HG03520 (cell line): ENCODE data around the gene FBXW5.

ENCODE experiments used
- ATAC-seq: cut with Tn5 transposase; IDR thresholded peaks from one replicate; pipeline ENCODE4 v1.9.1; 2021; ENCODE audit warnings: mild to moderate bottlenecking, moderate library complexity; ENCODE audit not compliant: unreplicated experiment

The FBXW5 gene

DNA sequence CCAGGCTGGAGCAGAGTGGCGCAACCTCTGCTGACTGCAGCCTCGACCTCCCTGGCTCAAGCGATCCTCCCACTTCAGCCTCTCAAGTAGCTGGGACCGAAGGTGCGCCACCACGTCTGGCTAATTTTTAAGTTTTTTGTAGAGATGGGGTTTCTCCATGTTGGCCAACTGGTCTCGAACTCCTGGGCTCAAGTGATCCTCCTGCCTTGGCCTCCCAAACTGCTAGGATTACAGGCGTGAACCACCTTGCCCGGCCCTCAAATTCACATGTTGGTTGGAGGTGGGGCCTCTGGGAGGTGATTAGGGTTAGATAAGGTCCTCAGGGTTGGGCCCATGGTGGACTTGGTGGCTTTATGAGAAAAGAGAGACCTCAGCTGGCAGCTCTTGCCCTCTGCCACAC lies 17.6 kb upstream of the FBXW5 start:
- no peak for ATAC-seq

DNA sequence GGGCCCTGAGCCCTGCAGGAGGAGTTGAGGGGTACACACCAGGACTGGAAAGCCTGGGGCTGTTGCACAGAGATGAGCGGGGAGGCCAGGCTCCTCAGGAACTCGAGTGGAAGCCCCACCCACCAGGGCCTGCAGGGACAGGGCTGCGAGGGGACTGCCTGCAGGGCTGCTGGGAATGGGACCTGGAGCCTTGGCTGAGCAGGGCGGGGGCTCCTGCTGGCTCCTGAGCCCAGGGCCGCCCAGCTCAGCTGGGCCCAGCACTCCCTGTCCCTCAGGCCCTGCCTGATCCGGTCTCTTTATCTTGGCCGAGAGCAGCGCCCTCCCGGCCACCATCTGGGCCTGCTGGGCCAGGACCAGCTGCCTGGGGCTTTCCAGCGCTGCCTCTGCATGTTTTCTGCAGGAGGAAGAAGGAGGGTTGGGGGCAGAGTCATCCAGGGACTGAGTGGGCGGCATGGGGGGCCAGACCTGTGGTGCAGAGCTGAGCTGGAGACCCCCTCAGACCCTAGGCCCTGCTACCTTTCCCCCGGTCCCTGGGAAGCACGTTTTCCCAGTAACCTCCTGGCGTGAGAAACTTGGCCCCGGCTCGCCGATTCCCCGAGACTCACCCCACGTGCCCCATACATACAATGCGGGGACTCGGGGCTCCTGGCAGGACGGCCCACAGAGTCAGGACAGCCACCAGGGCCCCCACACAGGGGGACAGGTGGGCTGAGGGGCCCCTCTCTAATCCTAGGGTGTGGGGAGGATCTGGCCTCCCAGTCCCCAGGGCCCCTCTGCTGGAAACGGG lies 16.9 kb upstream of the FBXW5 start:
- no peak for ATAC-seq

DNA sequence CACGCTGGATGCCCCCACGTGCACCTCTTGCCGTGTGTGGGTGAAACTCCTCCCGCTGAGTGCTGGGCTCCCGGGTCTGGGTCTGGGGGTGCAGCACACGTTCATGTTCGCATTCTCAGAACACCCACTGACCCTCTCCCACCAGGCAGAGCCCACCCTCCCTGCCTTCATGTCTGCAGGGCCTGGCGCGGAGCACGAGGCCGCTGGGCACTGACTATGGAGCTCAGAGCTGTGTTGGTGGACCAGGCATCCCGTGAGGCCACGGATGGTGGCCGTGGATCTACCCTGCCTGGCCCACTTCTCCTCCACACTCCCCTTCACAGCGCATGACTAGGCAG lies 16.4 kb upstream of the FBXW5 start:
- no peak for ATAC-seq

DNA sequence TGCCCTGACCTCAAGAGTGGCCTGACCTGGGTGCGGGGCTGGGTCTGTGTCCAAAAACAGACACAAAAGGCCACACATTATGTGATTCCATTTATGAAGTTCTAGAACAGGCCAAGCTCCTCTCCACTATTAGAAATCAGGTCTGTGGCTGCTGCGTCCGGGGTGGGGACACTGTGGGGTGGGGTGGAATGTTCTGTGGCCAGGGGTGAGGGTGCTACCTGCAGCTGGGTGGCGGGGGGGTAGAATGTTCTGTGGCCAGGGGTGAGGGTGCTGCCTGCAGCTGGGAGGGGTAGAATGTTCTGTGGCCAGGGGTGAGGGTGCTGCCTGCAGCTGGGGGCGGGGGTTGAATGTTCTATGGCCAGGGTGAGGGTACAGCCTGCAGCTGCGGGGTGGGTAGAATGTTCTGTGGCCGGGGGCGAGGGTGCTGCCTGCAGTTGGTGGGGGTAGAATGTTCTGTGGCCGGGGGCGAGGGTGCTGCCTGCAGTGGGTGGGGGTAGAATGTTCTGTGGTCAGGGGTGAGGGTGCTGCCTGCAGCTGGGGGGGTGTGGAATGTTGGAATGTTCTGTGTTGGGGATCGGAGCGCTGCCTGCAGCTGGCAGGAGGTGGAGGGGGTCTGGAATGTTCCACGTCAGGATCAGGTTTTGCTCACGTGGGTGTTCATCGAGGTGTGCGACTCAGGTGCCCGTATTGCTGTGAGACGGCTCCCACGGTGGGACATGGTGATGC lies 15.8 kb upstream of the FBXW5 start:
- no peak for ATAC-seq

DNA sequence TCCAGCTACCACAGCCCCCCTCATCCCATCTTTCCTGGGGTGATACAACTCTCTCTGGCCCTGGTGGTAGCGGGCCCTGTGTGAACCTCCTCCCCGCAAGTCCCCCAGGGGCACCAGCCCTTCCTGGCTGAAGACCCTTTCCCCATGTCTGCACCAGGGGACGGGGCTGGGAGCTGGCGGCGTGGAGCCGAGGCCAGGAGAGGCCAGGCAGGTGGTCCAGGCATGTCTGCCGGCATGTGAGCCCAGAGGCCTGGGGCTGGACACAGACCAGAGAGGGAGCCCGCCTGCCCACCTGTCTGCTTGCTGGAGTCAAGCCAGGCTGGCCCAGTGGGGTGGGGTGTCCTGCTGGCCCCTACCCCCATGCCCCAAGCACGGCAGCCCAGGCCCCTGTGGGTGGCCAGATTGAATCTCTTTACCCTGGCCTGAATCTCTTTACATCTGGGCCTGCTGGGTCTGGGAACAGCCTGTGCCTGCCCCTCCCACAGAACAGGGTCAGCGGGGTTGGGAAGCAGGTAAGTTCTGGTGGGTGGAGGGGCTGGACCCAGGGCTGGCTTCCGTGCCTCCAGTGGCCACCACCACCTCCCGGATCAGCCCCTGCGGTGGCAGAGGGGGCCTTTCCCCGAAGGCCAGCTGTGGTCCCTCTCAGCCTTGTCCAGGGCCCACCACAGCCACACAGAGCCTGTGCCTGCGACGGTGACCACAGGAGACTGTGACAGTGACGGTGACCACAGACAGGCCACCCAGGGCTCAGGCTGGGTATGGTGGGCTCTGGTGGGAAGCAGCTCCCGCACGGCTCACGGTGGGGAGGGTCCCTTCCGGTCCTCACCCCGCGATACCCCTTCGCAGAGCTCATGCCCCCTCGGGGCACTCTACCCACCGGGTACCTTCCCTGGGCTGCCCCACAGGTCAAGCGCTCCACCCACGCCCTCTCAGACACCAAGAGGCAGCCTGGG lies 14.6 kb upstream of the FBXW5 start:
- no peak for ATAC-seq

DNA sequence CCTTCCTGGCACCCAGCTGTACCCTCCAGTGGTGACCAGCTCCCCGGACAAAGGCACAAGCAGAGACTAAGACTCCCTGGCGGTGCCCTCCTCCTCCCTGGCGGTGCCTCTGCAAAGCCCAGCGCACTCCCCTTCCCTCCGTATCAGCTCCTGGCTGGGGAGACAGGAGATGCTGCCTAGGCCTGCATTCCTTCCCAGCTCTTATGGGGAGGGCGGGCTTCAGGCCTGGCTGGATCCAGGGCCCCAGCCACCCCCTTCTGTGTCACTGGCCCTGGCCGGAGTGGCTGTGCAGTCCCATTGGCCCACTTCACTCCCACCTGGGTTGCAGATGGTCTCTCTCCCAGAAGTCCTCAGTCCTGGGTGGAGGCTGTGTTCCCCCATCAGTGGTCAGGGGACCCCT lies 13.9 kb upstream of the FBXW5 start:
- no peak for ATAC-seq

DNA sequence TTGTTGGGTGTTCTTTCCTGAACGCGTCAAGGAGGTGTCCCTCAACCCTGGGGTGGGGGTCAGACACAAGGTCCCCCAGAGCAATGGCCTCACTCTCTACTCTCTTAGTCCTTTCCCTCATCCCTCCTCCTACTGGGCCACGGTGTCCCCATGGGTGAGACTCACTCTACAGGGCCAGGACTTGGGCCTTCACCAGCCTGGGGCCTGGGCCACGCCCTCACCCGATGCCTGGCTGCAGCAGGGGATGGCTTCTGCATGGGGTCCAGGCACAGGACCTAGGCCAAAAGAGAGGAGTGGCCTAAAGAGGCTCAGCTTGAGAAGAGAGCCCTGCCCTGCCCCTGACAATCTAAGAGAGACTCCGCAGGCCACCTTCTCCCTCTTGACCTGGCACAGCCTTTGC lies 13.4 kb upstream of the FBXW5 start:
- ATAC-seq = no peak

DNA sequence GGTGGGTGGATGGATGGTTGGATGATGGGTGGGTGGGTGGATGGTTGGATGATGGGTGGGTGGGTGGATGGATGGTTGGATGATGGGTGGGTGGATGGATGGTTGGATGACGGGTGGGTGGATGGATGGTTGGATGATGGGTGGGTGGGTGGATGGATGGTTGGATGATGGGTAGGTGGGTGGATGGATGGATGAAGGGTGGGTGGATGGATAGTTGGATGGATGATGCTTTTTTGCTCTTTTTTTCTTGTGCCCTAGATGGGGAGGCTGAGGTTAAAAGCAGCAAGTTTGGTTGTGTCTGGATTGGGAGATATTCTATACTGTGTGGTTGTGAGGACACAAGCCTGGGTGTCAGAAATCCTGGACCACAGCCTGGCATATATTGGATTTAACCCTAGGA lies 12.9 kb upstream of the FBXW5 start:
- ATAC-seq = no peak

DNA sequence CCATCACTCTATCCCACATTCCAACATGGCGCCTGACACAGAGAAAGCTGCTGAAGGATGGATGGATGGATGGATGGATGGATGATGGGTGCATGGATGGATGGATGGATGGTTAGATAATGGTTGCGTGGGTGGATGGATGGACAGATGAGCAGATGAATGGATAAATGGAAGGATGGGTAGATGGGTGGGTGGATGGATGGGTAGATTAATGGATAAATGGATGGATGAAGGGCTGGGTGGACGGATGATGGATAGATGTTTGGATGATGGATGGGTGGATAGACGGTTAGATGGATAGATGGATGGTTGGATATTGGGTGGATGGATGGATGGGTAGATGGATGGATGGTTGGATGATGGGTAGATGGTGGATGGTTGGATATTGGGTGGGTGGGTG lies 12.1 kb upstream of the FBXW5 start:
- ATAC-seq = no peak

DNA sequence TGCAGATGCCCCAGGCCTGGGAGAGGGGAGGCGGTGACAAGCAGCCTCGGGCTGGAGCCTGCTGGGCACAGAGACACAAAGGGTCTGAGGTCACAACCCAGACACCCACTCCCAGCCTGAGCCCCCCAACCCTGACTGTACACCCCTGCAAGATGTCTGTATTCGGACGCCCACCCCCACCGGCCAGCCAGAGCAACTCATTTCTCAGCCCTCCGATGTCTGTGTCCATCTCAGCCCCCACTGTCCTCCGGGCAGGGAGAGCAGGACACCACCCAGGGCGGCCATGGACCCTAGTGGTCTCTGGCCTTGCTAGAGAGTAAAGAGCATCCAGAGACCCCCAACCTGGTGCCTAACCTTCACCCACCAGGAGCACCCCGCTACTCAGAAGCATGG lies 11.4 kb upstream of the FBXW5 start:
- ATAC-seq = no peak

DNA sequence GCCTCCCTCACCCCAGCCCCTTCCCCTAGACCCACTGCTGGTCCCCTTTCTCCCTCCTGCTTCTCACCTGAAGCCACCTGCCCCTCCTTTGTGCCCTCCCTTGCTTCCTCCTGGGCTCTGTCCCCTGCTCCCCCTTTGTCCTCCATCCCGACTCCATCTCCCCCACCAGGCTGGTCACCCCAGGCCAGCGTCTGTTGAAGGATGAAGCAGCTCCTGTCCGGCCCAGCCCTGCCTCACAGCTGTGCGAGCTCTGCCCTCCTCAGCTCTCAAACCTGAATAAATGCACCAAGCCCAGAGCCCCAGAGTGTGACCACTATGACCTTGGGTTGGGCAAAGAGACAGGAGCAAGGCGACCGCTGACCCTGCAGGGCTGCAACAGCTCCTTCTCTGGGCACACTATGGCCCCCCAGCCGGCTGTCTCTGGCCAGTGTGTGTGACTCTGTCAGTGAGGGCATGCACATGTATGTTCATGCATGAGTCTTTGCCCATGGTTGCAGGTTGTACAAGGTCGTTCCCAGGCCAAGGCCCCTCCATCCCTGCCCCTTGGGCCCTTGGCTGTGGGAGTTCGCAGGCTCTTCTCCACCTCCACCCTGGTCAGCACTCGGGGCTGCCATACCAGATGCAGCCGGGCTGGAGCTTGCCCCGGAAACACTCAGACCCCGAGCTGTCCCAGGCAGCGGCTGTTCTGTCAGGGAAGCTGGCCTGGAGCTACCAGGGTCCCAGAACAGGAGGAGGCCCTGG lies 10.8 kb upstream of the FBXW5 start:
- ATAC-seq = no peak

DNA sequence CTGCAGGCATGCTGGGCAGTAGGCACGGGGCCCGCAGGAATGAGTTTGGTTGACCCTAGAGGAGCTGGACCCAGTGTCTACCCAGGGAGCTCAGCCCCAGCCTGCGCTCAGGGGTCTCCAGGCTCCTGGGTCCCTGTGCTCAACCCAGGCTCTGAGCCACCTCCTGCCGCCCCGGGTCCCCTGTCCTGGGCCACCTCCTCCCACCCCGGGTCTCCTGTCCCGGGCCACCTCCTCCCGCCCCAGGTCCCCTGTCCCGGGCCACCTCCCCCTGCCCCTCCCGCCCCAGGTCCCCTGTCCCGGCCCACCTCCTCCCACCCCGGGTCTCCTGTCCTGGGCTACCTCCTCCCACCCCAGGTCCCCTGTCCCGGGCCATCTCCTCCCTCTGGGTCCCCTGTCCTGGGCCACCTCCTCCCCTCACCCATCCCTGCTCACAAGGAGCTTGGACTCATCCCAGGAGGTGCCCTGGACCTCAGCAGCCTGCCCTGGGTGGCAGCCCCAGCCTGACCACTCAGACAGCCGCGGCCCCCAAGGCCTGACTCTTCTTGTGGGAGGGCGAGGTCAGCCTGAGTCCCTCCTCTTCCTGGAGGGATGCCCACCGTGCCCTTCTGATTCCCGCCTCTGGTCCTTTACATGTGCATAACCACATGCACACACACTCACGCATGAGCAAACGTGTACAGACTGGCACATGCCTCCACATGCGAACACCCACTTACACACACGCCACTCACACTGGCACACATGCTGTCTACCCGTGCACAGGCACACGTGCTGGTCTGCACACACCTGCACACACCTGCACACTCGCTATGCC lies 9.9 kb upstream of the FBXW5 start:
- no peak for ATAC-seq

DNA sequence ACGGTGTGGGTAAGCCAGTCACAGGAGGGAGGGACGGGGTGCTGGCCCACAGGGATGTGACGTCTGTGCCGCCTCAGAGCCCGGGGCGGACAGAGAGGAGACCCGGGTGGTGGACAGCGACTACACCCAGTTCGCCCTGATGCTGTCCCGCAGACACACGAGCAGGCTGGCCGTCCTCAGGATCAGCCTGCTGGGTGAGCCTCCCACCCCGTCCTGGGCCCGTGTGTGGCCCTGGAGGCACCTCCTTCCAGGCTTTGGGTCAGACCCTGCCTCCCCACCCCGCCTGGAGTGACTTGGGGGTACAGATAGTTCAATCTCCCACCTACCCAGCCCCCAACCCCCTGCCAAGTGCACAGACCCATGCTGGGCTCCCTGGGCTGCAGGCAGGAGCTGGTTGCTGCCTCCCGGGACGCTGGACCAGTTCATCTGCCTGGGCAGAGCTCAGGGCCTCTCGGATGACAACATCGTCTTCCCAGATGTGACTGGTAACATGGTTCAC lies 9.3 kb upstream of the FBXW5 start:
- no peak for ATAC-seq

DNA sequence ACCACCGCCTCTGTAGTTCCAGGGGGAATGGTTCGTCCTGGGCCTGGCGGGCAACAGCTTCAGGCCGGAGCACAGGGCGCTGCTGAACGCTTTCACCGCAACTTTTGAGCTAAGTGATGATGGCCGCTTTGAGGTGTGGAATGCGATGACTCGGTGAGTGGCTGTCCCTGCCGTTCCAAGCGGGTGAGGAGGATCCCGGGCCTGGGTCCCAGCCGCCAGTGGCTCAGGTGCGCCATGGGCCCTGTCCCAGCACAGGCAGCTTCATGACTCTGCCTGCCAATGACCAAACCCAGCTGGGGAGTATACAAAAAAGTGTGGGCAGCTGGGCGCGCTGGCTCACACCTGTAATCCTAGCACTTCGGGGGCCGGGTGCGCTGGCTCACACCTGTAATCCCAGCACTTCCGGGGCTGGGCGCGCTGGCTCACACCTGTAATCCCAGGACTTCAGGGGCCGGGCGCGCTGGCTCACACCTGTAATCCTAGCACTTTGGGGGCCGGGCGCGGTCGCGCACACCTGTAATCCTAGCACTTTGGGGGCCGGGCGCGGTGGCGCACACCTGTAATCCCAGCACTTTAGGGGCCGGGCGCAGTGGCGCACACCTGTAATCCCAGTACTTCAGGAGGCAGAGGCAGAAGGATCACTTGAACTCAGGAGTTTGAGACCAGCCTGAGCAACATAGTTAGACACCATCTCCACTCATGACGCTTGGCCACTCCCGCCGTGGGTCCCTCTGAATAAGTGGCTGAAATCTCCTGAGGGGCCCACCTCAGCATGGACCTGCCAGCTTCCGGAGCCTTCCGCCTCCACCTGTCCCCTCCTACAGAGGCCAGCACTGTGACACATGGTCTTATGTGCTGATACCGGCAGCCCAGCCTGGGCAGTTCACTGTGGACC lies 8.6 kb upstream of the FBXW5 start:
- ATAC-seq = no peak

DNA sequence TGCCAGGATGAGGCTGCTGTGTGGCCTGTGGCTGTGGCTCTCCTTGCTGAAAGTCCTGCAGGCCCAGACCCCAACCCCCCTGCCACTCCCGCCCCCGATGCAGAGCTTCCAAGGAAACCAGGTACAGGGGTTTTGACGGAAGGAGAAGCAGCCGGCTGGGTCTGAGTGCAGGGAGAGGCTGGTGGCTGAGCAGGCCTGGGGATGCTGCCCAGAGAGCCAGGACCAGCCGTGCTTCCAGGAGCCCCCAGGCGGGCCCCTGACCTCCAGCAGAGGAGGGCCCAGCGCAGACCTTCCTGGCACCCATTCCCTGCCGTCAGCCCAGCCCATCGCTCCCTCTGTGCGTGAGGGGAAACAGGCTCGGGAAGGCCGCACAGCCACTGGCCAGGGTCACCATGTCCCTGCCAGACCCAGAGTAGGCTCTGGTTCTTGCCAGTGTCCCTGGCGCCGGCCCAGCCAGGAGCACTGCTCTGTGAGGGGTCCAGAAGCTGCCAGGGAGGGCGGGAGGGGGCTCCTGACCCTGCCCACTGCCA lies 7.8 kb upstream of the FBXW5 start:
- ATAC-seq = no peak

DNA sequence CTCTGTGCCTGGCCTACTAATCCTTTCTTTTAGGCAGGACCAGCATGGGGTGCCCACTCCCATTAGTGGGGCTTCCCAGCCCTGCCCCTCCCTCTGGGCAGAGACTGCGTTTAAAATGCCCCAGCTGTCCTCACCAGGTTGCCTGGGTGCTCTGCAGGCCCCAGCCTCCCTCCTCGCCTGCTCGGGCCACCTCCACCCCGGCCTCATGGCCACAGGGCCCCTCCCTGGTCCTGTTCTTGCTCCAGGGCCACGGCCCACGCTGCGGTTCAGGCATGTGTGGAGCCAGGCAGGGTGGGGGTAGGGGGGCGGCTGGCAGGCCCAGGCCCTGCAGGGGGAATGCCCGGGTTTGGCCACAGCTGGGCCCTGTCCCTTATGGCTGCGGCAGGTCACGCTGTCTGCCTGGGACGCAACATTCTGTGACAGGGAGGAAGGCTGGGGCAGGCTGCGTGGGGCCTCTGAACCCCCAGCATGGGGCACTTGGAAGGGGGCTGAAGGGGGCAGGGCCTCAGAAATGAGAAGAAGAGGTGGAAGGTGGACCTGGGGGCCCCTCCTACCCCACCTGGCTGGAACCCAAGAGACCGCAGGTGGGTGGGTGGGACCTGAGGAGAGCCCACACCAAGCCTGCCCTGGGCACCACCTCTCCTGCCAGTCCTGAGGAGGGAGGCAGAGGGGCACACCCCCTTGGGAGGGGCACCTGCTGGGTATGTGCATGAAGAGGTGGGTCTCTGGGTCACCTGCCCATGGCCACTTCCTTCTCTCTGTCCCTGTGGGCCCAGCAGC lies 7.2 kb upstream of the FBXW5 start, which contains the start of gene LCN12:
Gene LCN12, plus strand, starts transcription at position 733 of the 780 bp plus-strand sequence. CDS start 55 bp downstream, outside the sequence.
- no peak for ATAC-seq

DNA sequence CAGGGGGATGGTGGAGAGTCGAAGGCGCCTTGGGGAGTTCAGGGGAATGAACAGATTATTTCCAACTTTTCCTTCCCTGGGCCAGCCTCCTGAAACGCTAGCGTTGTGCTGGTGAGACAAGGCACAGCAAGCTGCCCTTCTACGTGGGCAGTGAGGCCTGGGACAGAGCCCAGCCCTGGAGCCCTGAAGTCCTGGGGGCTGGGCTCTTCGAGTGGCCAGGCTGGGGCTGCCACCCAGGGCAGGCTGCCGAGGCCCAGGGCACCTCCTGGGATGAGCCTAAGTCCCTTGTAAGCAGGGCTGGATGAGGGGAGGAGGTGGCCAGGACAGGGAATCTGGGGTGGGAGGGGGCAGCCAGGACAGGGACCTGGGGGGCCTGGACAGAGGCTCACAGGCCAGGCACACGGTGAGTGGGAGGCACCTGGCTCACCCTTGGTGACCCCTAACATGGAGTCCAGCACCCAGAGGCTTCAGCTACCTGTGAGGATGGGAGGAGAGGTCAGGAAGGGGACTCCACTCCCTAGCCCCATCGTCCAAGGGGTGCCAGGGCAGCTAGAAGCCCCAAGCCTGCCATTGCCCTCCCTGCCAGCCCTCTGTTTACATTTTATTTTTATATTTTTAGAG lies 6.2 kb upstream of the FBXW5 start:
- ATAC-seq = no peak
